ENCODE results near the gene FHAD1. TPM values are rescaled to one million over a fixed set of nuclear protein-coding genes. Genes with fewer than 3 reads are reported as not detected.

The FHAD1 gene
- total and polyA plus RNA-seq, 11 donors, result 0.06 to 1.1 (median 0.12) TPM; not detected in 4

GRCh38 chr1:15220024-15220392, 27.0 kb upstream of the FHAD1 start:
- no peak for TF ChIP-seq CTCF (IDR thresholded peaks at IDR 0.05)
- no peaks in the 10 kb centered on the region for H3K9me3 ChIP-seq
- no peak overlapping the region for H3K27ac ChIP-seq
- intact Hi-C loops (cut with DNase I), result no loop called here
- DNase-seq (no peak), ATAC-seq (no peak)
- H3K27me3 ChIP-seq, result no peaks in the 10 kb centered on the region
- peaks cover 0 to 12% (median 0%) of the 10 kb centered on the region in 9 donors for H3K36me3 ChIP-seq
- peaks cover 0 to 31% (median 3%) of the 10 kb centered on the region in 12 donors for H3K4me1 ChIP-seq
- no peak overlapping the region for H3K4me3 ChIP-seq
- 88 to 97% (median 91%) methylated on average over 12 of the region's 12 CpGs for WGBS, 4 donors

GRCh38 chr1:15220825-15221431, 26.1 kb upstream of the FHAD1 start:
- Histone ChIP-seq H3K27ac (no peak overlapping the region), H3K27me3 (no peaks in the 10 kb centered on the region), H3K9me3 (no peaks in the 10 kb centered on the region), H3K36me3 (peaks cover 0 to 12% (median 0%) of the 10 kb centered on the region in 9 donors), H3K4me3 (no peak overlapping the region), H3K4me1 (peaks cover 0 to 39% (median 1%) of the 10 kb centered on the region in 12 donors)
- 66 to 88% (median 77%) methylated on average over 7 of the region's 7 CpGs for WGBS, 4 donors
- ATAC-seq, result peak in 1 of 4 donors; percentile 25
- TF ChIP-seq CTCF (IDR thresholded peaks at IDR 0.05), result no peak
- TF ChIP-seq POLR2A (IDR thresholded peaks at IDR 0.05), result no peak
- intact Hi-C loops (cut with DNase I), result no loop called here
- DNase-seq, result peak in 3 of 5 donors; percentile 17 to 49 (median 43)

GRCh38 chr1:15222653-15223303, 24.2 kb upstream of the FHAD1 start:
- H3K4me1 ChIP-seq, result peaks cover 0 to 46% (median 1%) of the 10 kb centered on the region in 12 donors
- no peaks in the 10 kb centered on the region for H3K9me3 ChIP-seq
- DNase-seq (no peak), ATAC-seq (no peak)
- 89 to 92% (median 91%) methylated on average over 4 of the region's 4 CpGs for WGBS, 4 donors
- H3K4me3 ChIP-seq, result no peak overlapping the region
- H3K36me3 ChIP-seq, result peaks cover 0 to 12% (median 0%) of the 10 kb centered on the region in 9 donors
- intact Hi-C loops (cut with DNase I), result no loop called here
- no peak overlapping the region for H3K27ac ChIP-seq
- TF ChIP-seq CTCF (IDR thresholded peaks at IDR 0.05), result no peak
- no peak for TF ChIP-seq POLR2A (IDR thresholded peaks at IDR 0.05)
- H3K27me3 ChIP-seq, result no peaks in the 10 kb centered on the region

- WGBS, 4 donors, result 92 to 97% (median 93%) methylated on average over 8 of the region's 8 CpGs
- Histone ChIP-seq H3K4me1 (peaks cover 0 to 35% (median 0%) of the 10 kb centered on the region in 12 donors), H3K27ac (peak overlapping the region in 3 of 12 donors; percentile 9 to 70 (median 11)), H3K9me3 (no peaks in the 10 kb centered on the region), H3K27me3 (no peaks in the 10 kb centered on the region), H3K4me3 (no peak overlapping the region), H3K36me3 (peaks cover 0 to 9% (median 0%) of the 10 kb centered on the region in 9 donors)
- TF ChIP-seq CTCF (IDR thresholded peaks at IDR 0.05), result no peak
- TF ChIP-seq POLR2A (IDR thresholded peaks at IDR 0.05), result no peak
- intact Hi-C loops (cut with DNase I), result no loop called here
- peak in 3 of 4 donors; percentile 28 to 37 (median 30) for ATAC-seq
- DNase-seq, result no peak
Observed at GRCh38 chr1:15224259-15224869, 22.7 kb upstream of the FHAD1 start.
